ENCODE results near the gene ADAMTS6.

Gene ADAMTS6

GRCh38 chr5:65243161-65243560 lies 238.6 kb downstream of the ADAMTS6 start:
- Histone ChIP-seq H3K9ac (ENCODE audit: low read length) (no peak overlapping the region), H3K4me3 (ENCODE audit: insufficient read depth, low read length, poor library complexity, severe bottlenecking) (no peak overlapping the region), H3K36me3 (ENCODE audit: low read length) (no peaks in the 10 kb centered on the region), H2AFZ (ENCODE audit: low read depth, low read length, severe bottlenecking) (no peak overlapping the region), H4K20me1 (ENCODE audit: low read depth, low read length) (no peaks in the 10 kb centered on the region), H3K79me2 (ENCODE audit: insufficient read depth, low read length) (no peaks in the 10 kb centered on the region), H3K9me2 (replicated peaks; ENCODE audit: insufficient read depth, low read length) (no peaks in the 10 kb centered on the region), H3K27ac (ENCODE audit: low read depth, low read length) (no peak overlapping the region), H3K4me2 (ENCODE audit: low read depth, low read length, poor library complexity, severe bottlenecking) (no peak overlapping the region), H3F3A (ENCODE audit: insufficient read depth) (no peaks in the 10 kb centered on the region), H3K9me3 (ENCODE audit: insufficient read depth, low read length) (no peaks in the 10 kb centered on the region), H3K27me3 (ENCODE audit: low read length) (no peaks in the 10 kb centered on the region)
- TF ChIP-seq CTCF (IDR thresholded peaks at IDR 0.05; ENCODE audit: insufficient read depth, low read length, poor library complexity, severe bottlenecking) = no peak
- TF ChIP-seq EZH2phosphoT487 (conservative IDR thresholded peaks at IDR 0.05; ENCODE audit: low read length) = no peak

- no peaks in the 10 kb centered on the region for H3F3A ChIP-seq (ENCODE audit: insufficient read depth)
- H3K27ac ChIP-seq (ENCODE audit: low read depth, low read length) = no peak overlapping the region
- H3K27me3 ChIP-seq (ENCODE audit: low read length) = no peaks in the 10 kb centered on the region
- no peak overlapping the region for H3K9ac ChIP-seq (ENCODE audit: low read length)
- no peaks in the 10 kb centered on the region for H4K20me1 ChIP-seq (ENCODE audit: low read depth, low read length)
- H3K9me3 ChIP-seq (ENCODE audit: insufficient read depth, low read length) = peaks cover 6% of the 10 kb centered on the region; the same call in 1 of the 2 replicates
- peaks cover 10% of the 10 kb centered on the region; the same call in 1 of the 2 replicates for H3K36me3 ChIP-seq (ENCODE audit: low read length)
- no peaks in the 10 kb centered on the region for H3K79me2 ChIP-seq (ENCODE audit: insufficient read depth, low read length)
- no peak overlapping the region for H3K4me3 ChIP-seq (ENCODE audit: insufficient read depth, low read length, poor library complexity, severe bottlenecking)
- no peak overlapping the region for H3K4me2 ChIP-seq (ENCODE audit: low read depth, low read length, poor library complexity, severe bottlenecking)
- TF ChIP-seq CTCF (IDR thresholded peaks at IDR 0.05; ENCODE audit: insufficient read depth, low read length, poor library complexity, severe bottlenecking) (no peak), EZH2phosphoT487 (conservative IDR thresholded peaks at IDR 0.05; ENCODE audit: low read length) (no peak)
- no peak overlapping the region for H2AFZ ChIP-seq (ENCODE audit: low read depth, low read length, severe bottlenecking)
- H3K9me2 ChIP-seq (replicated peaks; ENCODE audit: insufficient read depth, low read length) = no peaks in the 10 kb centered on the region
Observed at GRCh38 chr5:65229841-65230240, 251.9 kb downstream of the ADAMTS6 start.

- Histone ChIP-seq H3K4me2 (ENCODE audit: low read depth, low read length, poor library complexity, severe bottlenecking) (no peak overlapping the region), H4K20me1 (ENCODE audit: low read depth, low read length) (no peaks in the 10 kb centered on the region), H3K9ac (ENCODE audit: low read length) (no peak overlapping the region), H3K4me3 (ENCODE audit: insufficient read depth, low read length, poor library complexity, severe bottlenecking) (no peak overlapping the region), H3F3A (ENCODE audit: insufficient read depth) (no peaks in the 10 kb centered on the region), H3K79me2 (ENCODE audit: insufficient read depth, low read length) (no peaks in the 10 kb centered on the region), H3K27ac (ENCODE audit: low read depth, low read length) (no peak overlapping the region), H3K36me3 (ENCODE audit: low read length) (no peaks in the 10 kb centered on the region), H3K9me3 (ENCODE audit: insufficient read depth, low read length) (no peaks in the 10 kb centered on the region), H3K27me3 (ENCODE audit: low read length) (no peaks in the 10 kb centered on the region), H2AFZ (ENCODE audit: low read depth, low read length, severe bottlenecking) (no peak overlapping the region), H3K9me2 (replicated peaks; ENCODE audit: insufficient read depth, low read length) (no peaks in the 10 kb centered on the region)
- TF ChIP-seq EZH2phosphoT487 (conservative IDR thresholded peaks at IDR 0.05; ENCODE audit: low read length) = no peak
- no peak for TF ChIP-seq CTCF (IDR thresholded peaks at IDR 0.05; ENCODE audit: insufficient read depth, low read length, poor library complexity, severe bottlenecking)
Observed at GRCh38 chr5:65213921-65214525, 267.7 kb downstream of the ADAMTS6 start.

All from SU-DHL-6 (cell line).